GM21367 (cell line): Measurements from ENCODE around the gene PTGS2.
"Not testable (repeated sequence)": the region's sequence is repeated elsewhere in the genome, so short reads cannot be mapped to it uniquely, and the experiment has no call there.

Experiments used
- ATAC-seq: cut with Tn5 transposase; IDR thresholded peaks from one replicate; pipeline ENCODE4 v1.9.1; 2021; ENCODE audit not compliant: unreplicated experiment

PTGS2 gene

GRCh38 chr1:186670297-186671135, 9.7 kb downstream of the PTGS2 start:
- ATAC-seq = no peak

GRCh38 chr1:186669784-186670183, 10.4 kb downstream of the PTGS2 start:
- not testable (repeated sequence) for ATAC-seq

DNA sequence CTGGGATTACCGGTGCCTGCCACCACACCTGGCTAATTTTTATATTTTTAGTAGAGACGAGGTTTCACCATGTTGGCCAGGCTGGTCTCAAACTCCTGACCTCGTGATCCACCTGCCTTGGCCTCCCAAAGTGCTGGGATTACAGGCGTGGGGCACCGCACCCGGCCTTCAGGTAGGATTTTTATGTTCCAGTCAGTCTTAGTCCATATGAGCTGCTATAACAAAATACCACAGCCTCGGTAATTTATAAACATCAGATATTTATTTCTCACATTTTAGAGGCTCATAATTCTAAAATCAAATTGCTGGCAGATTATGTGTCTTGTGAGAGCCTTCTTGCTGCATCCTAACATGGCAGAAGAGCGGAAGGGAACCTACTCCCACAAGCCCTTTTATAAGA, 16.0 kb downstream of the PTGS2 start:
- not testable (repeated sequence) for ATAC-seq

- no peak for ATAC-seq
Observed at GRCh38 chr1:186662752-186663151, 17.5 kb downstream of the PTGS2 start.

GRCh38 chr1:186659890-186660341, 20.3 kb downstream of the PTGS2 start:
- ATAC-seq = no peak

GRCh38 chr1:186658999-186659398, 21.2 kb downstream of the PTGS2 start:
- no peak for ATAC-seq

DNA sequence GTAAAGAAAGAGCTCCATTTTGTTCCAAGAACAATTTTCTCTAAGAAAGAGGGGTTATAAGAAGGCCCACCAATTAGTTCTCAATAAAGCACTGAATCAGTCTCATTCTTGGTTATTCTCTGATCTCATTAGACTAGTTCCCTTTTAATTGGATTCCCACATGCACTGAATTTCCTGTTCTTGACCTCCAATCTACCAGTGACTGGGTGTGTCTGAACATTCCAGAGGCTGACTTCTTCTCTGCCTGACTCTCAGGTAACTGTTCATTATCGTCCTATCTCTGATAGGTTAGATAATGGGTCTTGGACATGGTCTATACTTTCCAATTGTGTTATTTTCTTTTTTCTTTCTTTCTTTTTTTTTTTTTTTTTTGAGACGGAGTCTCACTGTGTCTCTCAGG, 22.7 kb downstream of the PTGS2 start:
- ATAC-seq = no peak

DNA sequence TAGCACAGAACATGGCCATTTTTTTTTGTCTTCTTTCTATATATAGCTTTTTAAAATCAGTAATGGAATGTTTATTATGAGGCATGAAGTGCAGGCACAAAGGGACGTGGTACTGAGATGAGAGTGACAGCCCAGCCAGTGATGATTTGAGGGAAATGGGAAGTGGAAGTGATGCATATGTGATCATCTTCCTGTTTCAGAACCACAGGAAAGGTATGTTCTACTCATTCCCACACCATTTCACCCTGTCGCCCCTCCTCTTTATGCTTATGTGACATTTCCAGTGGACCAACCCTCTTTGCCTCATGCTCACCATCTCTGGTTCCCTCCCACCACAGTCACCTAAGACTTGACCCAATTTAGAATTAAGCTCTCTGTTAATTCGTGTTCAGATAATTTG, 24.3 kb downstream of the PTGS2 start:
- ATAC-seq = no peak

DNA sequence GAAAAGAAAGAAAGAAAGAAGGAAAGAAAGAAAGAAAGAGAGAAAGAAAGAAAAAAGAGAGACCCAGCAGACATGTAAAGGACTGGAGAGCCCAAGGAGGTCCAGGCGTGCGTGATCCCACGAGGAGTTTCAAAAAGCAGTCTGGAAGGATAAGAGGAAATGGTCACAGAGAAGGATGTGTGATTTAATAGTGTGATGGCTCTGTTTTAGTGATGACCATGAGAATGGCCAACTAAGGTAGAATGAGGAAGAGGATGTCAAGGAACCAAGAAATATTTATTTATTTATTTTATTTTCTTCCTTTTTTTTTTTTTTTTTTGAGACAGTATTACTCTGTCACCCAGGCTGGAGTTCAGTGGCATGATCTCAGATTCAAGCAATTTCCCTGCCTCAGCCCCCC, 25.5 kb downstream of the PTGS2 start:
- ATAC-seq = no peak

GRCh38 chr1:186653312-186653711, 26.9 kb downstream of the PTGS2 start:
- ATAC-seq = no peak

DNA sequence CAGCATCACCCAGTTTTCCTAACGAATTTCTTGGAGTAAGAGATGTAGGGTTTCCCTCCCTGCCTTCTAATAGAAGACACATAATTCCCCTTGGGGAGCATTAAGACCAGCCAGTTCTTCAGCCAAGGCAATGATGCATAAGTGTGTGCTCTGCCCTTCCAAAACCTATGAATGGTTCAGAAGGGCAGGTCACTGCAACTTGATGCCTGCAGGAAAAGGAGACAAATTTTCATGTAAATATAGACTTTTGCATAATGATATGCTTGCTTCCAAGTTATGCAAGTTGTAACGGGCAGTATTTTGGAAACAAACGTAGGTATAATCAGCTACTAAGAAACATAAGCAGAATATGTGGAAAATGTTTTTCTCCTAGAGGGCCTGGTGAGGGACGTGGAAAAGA, 31.6 kb downstream of the PTGS2 start:
- ATAC-seq = no peak

DNA sequence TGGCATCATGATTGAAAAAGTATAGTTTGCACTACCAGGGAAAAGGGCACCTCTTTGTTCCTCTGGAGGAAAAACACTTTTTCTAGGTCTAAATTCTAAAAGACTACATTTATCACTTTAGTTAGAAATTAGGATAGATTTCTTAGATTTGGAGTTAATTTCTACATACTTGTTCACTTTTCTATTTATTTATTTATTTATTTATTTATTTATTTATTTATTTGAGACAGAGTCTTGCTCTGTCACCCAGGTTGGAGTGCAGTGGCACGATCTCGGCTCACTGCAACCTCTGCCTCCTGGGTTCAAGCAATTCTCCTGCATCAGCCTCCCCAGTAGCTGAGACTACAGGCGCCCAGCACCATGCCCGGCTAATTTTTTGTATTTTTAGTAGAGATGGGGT, 32.2 kb downstream of the PTGS2 start:
- not testable (repeated sequence) for ATAC-seq

DNA sequence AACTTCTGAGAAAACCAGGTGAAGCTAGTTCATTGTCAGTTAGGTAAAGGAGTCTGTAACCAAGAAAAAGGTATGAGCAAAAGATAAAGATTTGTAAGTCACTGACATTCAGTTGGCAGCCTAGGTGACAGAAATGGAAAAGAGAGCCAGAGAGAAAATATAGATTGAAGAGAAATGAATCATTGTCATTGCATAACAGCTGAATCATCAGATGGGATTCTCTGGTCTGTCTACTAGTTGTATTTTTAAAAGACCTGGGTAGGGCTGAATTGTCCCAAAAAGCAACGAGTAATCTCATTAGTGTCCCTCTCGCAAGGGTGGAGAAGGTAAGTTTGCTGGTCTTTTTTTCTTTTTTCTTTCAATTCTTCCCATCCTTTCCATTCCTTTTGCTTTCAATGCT, 36.6 kb downstream of the PTGS2 start:
- no peak for ATAC-seq

DNA sequence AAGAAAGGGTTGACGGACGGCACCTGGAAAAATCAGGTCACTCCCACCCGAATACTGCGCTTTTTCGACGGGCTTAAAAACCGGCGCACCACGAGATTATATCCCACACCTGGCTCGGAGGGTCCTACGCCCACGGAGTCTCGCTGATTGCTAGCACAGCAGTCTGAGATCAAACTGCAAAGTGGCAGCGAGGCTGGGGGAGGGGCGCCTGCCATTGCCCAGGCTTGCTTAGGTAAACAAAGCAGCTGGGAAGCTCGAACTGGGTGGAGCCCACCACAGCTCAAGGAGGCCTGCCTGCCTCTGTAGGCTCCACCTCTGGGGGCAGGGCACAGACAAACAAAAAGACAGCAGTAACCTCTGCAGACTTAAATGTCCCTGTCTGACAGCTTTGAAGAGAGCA, 42.7 kb downstream of the PTGS2 start:
- not testable (repeated sequence) for ATAC-seq

DNA sequence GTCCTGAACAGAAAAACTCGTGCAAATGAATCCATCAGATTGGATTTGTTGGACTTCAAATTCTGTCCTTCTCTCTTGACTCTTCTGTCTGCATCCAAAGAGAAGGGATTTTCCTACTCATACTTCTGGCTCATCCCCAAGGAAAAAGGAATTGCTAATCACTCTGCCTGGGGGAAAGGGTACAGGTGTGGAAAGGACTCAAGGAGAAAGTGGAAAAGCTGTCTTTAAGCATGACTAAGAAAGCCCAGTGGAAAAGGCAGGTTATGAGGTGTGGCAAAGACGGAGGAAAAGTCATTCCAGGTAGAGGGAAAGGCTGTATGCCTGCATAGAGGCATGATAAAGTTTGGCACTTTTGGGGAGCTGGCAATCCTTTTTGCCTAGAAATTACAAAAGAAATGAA, 43.4 kb downstream of the PTGS2 start:
- no peak for ATAC-seq

GRCh38 chr1:186634511-186634910, 45.7 kb downstream of the PTGS2 start:
- ATAC-seq = no peak

GRCh38 chr1:186633116-186633515, 47.1 kb downstream of the PTGS2 start:
- ATAC-seq = no peak

DNA sequence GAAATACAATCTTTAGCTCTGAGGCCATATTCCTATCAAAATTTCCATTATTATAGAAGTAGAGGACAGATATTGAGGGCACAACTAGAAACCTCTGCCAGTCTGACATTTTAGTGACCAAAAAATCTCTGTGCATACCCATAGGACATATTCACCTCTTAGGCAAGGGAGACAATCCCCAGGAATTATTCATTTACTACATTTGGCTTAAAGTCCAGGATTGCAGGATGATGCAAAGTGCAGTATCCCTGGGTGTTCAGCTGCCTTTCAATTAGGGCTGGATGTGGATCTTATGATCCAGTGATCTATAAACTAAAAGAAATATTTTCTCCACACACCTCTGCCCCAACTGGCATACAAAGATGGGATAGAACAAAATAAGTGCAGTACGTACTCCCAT, 50.9 kb downstream of the PTGS2 start:
- no peak for ATAC-seq

DNA sequence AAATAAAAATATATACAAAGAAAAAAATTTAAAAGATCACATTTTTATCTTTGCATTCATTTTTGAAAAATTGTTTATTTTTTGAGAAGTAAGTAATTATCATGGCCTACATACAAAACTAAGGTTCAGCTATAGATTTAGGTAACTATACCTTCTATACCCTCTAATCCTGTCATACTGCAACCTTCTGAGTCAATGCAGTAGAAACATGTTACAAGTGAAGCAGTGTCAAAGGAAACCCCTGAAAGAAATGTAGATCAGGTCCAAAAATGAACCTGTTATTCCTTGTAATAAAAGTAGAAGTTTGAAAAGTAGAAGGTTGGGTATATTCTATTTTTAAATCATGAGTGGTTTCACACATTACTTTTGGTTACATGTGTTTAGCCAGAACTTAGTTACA, 51.3 kb downstream of the PTGS2 start:
- no peak for ATAC-seq

GRCh38 chr1:186627019-186627418, 53.2 kb downstream of the PTGS2 start:
- no peak for ATAC-seq

DNA sequence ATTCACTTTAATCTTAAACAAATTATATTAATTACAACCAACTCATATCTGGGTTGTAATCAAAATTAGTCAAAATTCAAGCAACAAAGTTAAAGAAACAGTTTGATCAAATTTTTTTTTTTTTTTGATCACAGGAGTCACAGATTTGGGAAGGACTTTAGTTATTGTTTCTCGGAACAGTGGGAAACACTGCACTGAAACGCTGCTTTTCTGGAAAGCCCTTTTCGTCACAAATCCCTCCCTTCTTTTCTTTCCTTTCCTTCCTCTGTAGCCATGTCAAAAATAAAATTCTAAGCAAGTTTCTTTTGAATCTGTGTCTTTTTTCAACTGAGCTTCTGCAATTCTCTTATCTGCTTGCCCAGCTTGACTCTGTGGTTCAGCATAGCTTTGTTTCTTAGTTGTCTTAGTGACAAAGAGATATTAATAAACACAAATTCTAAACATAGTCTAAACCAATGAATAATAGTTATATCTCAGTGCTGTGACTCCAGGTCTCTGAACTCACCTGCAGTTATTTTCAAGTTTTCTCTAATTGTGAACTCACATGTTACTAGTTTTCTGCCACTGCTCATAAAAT, 53.8 kb downstream of the PTGS2 start:
- ATAC-seq = no peak

DNA sequence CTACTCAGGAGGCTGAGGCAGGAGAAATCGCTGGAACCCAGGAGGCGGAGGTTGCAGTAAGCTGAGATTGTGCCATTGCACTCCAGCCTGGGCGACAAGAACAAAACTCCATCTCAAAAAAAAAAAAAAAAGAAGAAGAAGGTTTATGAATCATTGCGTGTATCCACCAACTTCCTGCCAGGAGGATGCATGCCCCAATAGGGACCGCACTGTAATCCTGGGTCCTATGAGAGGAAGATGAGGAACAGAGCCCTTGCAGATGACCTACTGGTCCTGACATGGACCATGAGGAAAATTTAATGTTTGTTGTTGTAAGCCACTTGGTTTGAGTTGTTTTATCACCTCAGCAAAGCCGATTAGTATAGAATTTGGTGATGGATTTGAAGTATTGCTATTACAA, 56.7 kb downstream of the PTGS2 start:
- ATAC-seq = no peak
